HEK293 (cell line): ENCODE results near the gene MECP2.

Experiments
- CTCF ChIA-PET: fragments of 350-600 bp; formaldehyde crosslinking; extraction: SDS; loops from one replicate; lab custom pipeline; 2021; ENCODE audit warnings: antibody characterized with exemption; lab: Yijun Ruan, JAX
- POLR2A ChIA-PET: fragments of 300-600 bp; formaldehyde crosslinking; extraction: SDS; loops from one replicate; lab custom pipeline; 2020; ENCODE audit warnings: antibody characterized with exemption, inconsistent platforms; lab: Yijun Ruan, JAX
- H3K27ac ChIP-seq: fragments of 200-500 bp; sonication (Bioruptor generic); 2 replicates; pipeline ENCODE4 v1.5.1; 2014; ENCODE audit warnings: low read depth, low read length, control low read depth, inconsistent platforms; ENCODE audit errors: extremely low read depth
- H3K36me3 ChIP-seq, 2 experiments: fragments of 200-500 bp in 1 of 2; sonication (Bioruptor generic) in 1 of 2; 1 replicate in 1 of 2; 2 replicates in 1 of 2; pipeline ENCODE4 v1.5.1; 2014 to 2017; ENCODE audit warnings: inconsistent platforms in 2 of 2, low read length in 2 of 2; ENCODE audit not compliant: control insufficient read depth in 2 of 2, insufficient read depth in 1 of 2
- H3K4me1 ChIP-seq: fragments of 200-500 bp; sonication (Bioruptor generic); 2 replicates; pipeline ENCODE4 v1.5.1; 2014; ENCODE audit warnings: mild to moderate bottlenecking, low read length, inconsistent platforms; ENCODE audit not compliant: control insufficient read depth, insufficient read depth
- H3K4me3 ChIP-seq: 2 replicates; pipeline ENCODE4 v1.5.1; 2011; ENCODE audit warnings: low read depth, mild to moderate bottlenecking, control low read depth, low read length, moderate library complexity
- H3K9me3 ChIP-seq: fragments of 200-500 bp; sonication (Bioruptor generic); 2 replicates; pipeline ENCODE4 v1.5.1; 2014; ENCODE audit warnings: low read depth, low read length, inconsistent platforms; ENCODE audit not compliant: control insufficient read depth, insufficient read depth
- EGR2 ChIP-seq: fragments of 450-650 bp; formaldehyde crosslinking; IDR thresholded peaks from 2 replicates; pipeline ENCODE4 v1.5.1; 2016; ENCODE audit warnings: low read depth, missing biosample characterization, missing genetic modification characterization
- GLI4 ChIP-seq: fragments of 450-650 bp; formaldehyde crosslinking; IDR thresholded peaks from 2 replicates; pipeline ENCODE4 v1.5.1; 2016; ENCODE audit warnings: missing biosample characterization, missing genetic modification characterization
- PRDM1 ChIP-seq: fragments of 450-650 bp; formaldehyde crosslinking; IDR thresholded peaks from 2 replicates; pipeline ENCODE4; 2016; ENCODE audit warnings: missing biosample characterization, missing genetic modification characterization
- PRDM10 ChIP-seq: fragments of 450-650 bp; formaldehyde crosslinking; IDR thresholded peaks from 2 replicates; pipeline ENCODE4 v1.5.1; 2016; ENCODE audit warnings: missing biosample characterization, missing genetic modification characterization
- RBAK ChIP-seq: fragments of 450-650 bp; formaldehyde crosslinking; IDR thresholded peaks from 2 replicates; pipeline ENCODE4 v1.5.1; 2016; ENCODE audit warnings: missing biosample characterization, missing genetic modification characterization
- SCRT1 ChIP-seq: fragments of 450-650 bp; formaldehyde crosslinking; IDR thresholded peaks from 2 replicates; pipeline ENCODE4 v1.5.1; 2016; ENCODE audit warnings: missing biosample characterization, missing genetic modification characterization, borderline replicate concordance
- WT1 ChIP-seq: fragments of 450-650 bp; formaldehyde crosslinking; IDR thresholded peaks from 2 replicates; pipeline ENCODE4 v1.5.1; 2016; ENCODE audit warnings: missing biosample characterization, missing genetic modification characterization
- ZBTB44 ChIP-seq: fragments of 450-650 bp; IDR thresholded peaks from 2 replicates; pipeline ENCODE4 v1.5.1; 2018; ENCODE audit warnings: missing biosample characterization, mild to moderate bottlenecking, missing genetic modification characterization
- ZFHX2 ChIP-seq: fragments of 450-650 bp; formaldehyde crosslinking; conservative IDR thresholded peaks from 2 replicates; pipeline ENCODE4 v1.5.1; 2016; ENCODE audit warnings: missing biosample characterization, missing genetic modification characterization
- ZNF132 ChIP-seq: fragments of 450-650 bp; formaldehyde crosslinking; IDR thresholded peaks from 2 replicates; pipeline ENCODE4 v1.5.1; 2017; ENCODE audit warnings: missing biosample characterization, missing genetic modification characterization, borderline replicate concordance
- ZNF174 ChIP-seq: fragments of 450-650 bp; formaldehyde crosslinking; IDR thresholded peaks from 2 replicates; pipeline ENCODE4 v1.5.0; 2017; ENCODE audit warnings: missing biosample characterization, mild to moderate bottlenecking, missing genetic modification characterization
- ZNF292 ChIP-seq: fragments of 450-650 bp; formaldehyde crosslinking; IDR thresholded peaks from 2 replicates; pipeline ENCODE4 v1.5.1; 2016; ENCODE audit warnings: low read depth, missing biosample characterization, missing genetic modification characterization, borderline replicate concordance
- ZNF416 ChIP-seq: fragments of 450-650 bp; formaldehyde crosslinking; IDR thresholded peaks from 2 replicates; pipeline ENCODE4 v1.5.1; 2016; ENCODE audit warnings: missing biosample characterization, missing genetic modification characterization
- ZNF501 ChIP-seq: fragments of 450-650 bp; formaldehyde crosslinking; IDR thresholded peaks from 2 replicates; pipeline ENCODE4 v1.5.1; 2016; ENCODE audit warnings: missing biosample characterization, missing genetic modification characterization
- ZNF529 ChIP-seq: fragments of 450-650 bp; formaldehyde crosslinking; IDR thresholded peaks from 2 replicates; pipeline ENCODE4 v1.5.1; 2017; ENCODE audit warnings: missing genetic modification characterization, missing biosample characterization; ENCODE audit not compliant: insufficient replicate concordance
- ZNF548 ChIP-seq: fragments of 450-650 bp; formaldehyde crosslinking; IDR thresholded peaks from 2 replicates; pipeline ENCODE4 v1.5.1; 2016; ENCODE audit warnings: missing biosample characterization, missing genetic modification characterization
- ZNF558 ChIP-seq: fragments of 450-650 bp; formaldehyde crosslinking; IDR thresholded peaks from 2 replicates; pipeline ENCODE4 v1.5.1; 2016; ENCODE audit warnings: missing biosample characterization, missing genetic modification characterization
- ZNF600 ChIP-seq: fragments of 450-650 bp; formaldehyde crosslinking; IDR thresholded peaks from 2 replicates; pipeline ENCODE4 v1.5.1; 2016; ENCODE audit warnings: missing biosample characterization, missing genetic modification characterization
- ZNF624 ChIP-seq: fragments of 450-650 bp; formaldehyde crosslinking; IDR thresholded peaks from 2 replicates; pipeline ENCODE4 v1.5.1; 2017; ENCODE audit warnings: missing biosample characterization, missing genetic modification characterization
- ZNF768 ChIP-seq: fragments of 450-650 bp; formaldehyde crosslinking; IDR thresholded peaks from 2 replicates; pipeline ENCODE4 v1.5.1; 2018; ENCODE audit warnings: missing biosample characterization, mild to moderate bottlenecking, missing genetic modification characterization
- ZNF776 ChIP-seq: fragments of 450-650 bp; formaldehyde crosslinking; IDR thresholded peaks from 2 replicates; pipeline ENCODE4 v1.5.0; 2017; ENCODE audit warnings: missing biosample characterization, missing genetic modification characterization, borderline replicate concordance
- ZNF791 ChIP-seq: fragments of 450-650 bp; formaldehyde crosslinking; IDR thresholded peaks from 2 replicates; pipeline ENCODE4 v1.5.1; 2016; ENCODE audit warnings: missing biosample characterization, missing genetic modification characterization
- ZNF792 ChIP-seq: fragments of 450-650 bp; formaldehyde crosslinking; IDR thresholded peaks from 2 replicates; pipeline ENCODE4 v1.5.1; 2016; ENCODE audit warnings: missing biosample characterization, missing genetic modification characterization
- ZNF843 ChIP-seq: fragments of 450-650 bp; formaldehyde crosslinking; IDR thresholded peaks from 2 replicates; pipeline ENCODE4 v1.5.1; 2016; ENCODE audit warnings: missing biosample characterization, missing genetic modification characterization
- ZXDB ChIP-seq: fragments of 450-650 bp; formaldehyde crosslinking; IDR thresholded peaks from 2 replicates; pipeline ENCODE4 v1.5.1; 2016; ENCODE audit warnings: missing biosample characterization, missing genetic modification characterization

Gene MECP2

GRCh38 chrX:154093965-154094364 is 3.6 kb downstream of the MECP2 start:
- Histone ChIP-seq H3K4me3 (no peak overlapping the region), H3K36me3 (peaks cover 4 to 8% of the 10 kb centered on the region in 2 experiments; a peak in 2 of 3 replicates), H3K4me1 (peaks cover 15% of the 10 kb centered on the region), H3K9me3 (no peaks in the 10 kb centered on the region), H3K27ac (no peak overlapping the region)
- ChIA-PET CTCF (interaction anchor here (1.2 kb wide), 1 partner anchor 279 kb away, joined by 3 read pairs; no protein-coding TSS in a partner anchor), POLR2A (no interaction called here)
- TF ChIP-seq PRDM1 (tag by site-specific recombination) (0 out of 2 replicates have a peak, but pooled peaks have one; percentile 49), ZNF529 (tag by site-specific recombination) (no peak), ZFHX2 (tag by site-specific recombination) (peak; percentile 59), EGR2 (tag by site-specific recombination) (peak; percentile 33; the same call in 1 of the 2 replicates), WT1 (no peak), ZNF548 (tag by site-specific recombination) (no peak), ZNF174 (tag by site-specific recombination) (no peak)

- peaks cover 11% of the 10 kb centered on the region for H3K4me1 ChIP-seq
- no peak for TF ChIP-seq PRDM10 (tag by site-specific recombination)
- TF ChIP-seq ZNF292 = no peak
- no peak for TF ChIP-seq ZNF624 (tag by site-specific recombination)
- no peak for TF ChIP-seq ZNF416 (tag by site-specific recombination)
- TF ChIP-seq ZNF843 (tag by site-specific recombination) = no peak
- no peak for TF ChIP-seq ZNF132 (tag by site-specific recombination)
- TF ChIP-seq ZNF792 = no peak
- TF ChIP-seq SCRT1 (tag by site-specific recombination) = no peak
- TF ChIP-seq ZNF501 (tag by site-specific recombination) = no peak
- TF ChIP-seq ZNF558 = no peak
- no peak for TF ChIP-seq ZXDB (tag by site-specific recombination)
- no peak overlapping the region for H3K4me3 ChIP-seq
- no peaks in the 10 kb centered on the region for H3K9me3 ChIP-seq
- ChIA-PET CTCF (interaction anchor here (0.6 to 1.3 kb wide), 5 partner anchors 43 to 434 kb away, joined by 3 to 4 read pairs (median 3); no protein-coding TSS in a partner anchor), POLR2A (interaction anchor here (0.6 to 0.7 kb wide), 2 partner anchors 64 to 1593 kb away, joined by 3 to 4 read pairs; no protein-coding TSS in a partner anchor)
- H3K27ac ChIP-seq = no peak overlapping the region
- H3K36me3 ChIP-seq = peaks cover 11 to 14% of the 10 kb centered on the region in 2 experiments; a peak in 2 of 3 replicates
Measured at GRCh38 chrX:154092371-154092770, 5.1 kb downstream of the MECP2 start.

- H3K4me1 ChIP-seq = peaks cover 11% of the 10 kb centered on the region
- H3K36me3 ChIP-seq = peaks cover 11 to 16% of the 10 kb centered on the region in 2 experiments; a peak in 2 of 3 replicates
- H3K27ac ChIP-seq = no peak overlapping the region
- CTCF ChIA-PET = interaction anchor here (0.6 to 0.9 kb wide), 4 partner anchors 11 to 445 kb away, joined by 3 to 4 read pairs (median 3); no protein-coding TSS in a partner anchor
- POLR2A ChIA-PET = interaction anchor here (0.6 kb wide), 1 partner anchor 1594 kb away, joined by 4 read pairs; no protein-coding TSS in a partner anchor
- no peaks in the 10 kb centered on the region for H3K9me3 ChIP-seq
- no peak overlapping the region for H3K4me3 ChIP-seq
- TF ChIP-seq ZNF600 (tag by site-specific recombination) = 0 out of 2 replicates have a peak, but pooled peaks have one; percentile 18
- peak; percentile 53 for TF ChIP-seq ZBTB44 (tag by site-specific recombination)
- TF ChIP-seq GLI4 (tag by site-specific recombination) = no peak
- TF ChIP-seq ZNF292 = no peak
- TF ChIP-seq RBAK (tag by site-specific recombination) = no peak
- TF ChIP-seq ZNF558 = no peak
- no peak for TF ChIP-seq ZNF791 (tag by site-specific recombination)
- TF ChIP-seq ZNF776 (tag by site-specific recombination) = no peak
- no peak for TF ChIP-seq ZNF768 (tag by site-specific recombination)
Measured at GRCh38 chrX:154091678-154092077, 5.8 kb downstream of the MECP2 start.
